Activated gamma-delta T cell (primary cell): ENCODE data around the gene TMEM82.

Experiments used
- DNase-seq: peaks from one replicate; lab custom pipeline; 2025; lab: John Stamatoyannopoulos, UW

Gene TMEM82

GRCh38 chr1:15720861-15721260 is 21.4 kb upstream of the TMEM82 start:
- DNase-seq: no peak

- DNase-seq: no peak
These were observed 19.9 kb upstream of the TMEM82 start for GRCh38 chr1:15722411-15722810.

- no peak for DNase-seq
These were observed 19.3 kb upstream of the TMEM82 start for GRCh38 chr1:15722836-15723532.

- no peak for DNase-seq
These were observed 18.6 kb upstream of the TMEM82 start for GRCh38 chr1:15723631-15724246.

GRCh38 chr1:15724949-15725880 is 17.1 kb upstream of the TMEM82 start:
- DNase-seq: no peak

GRCh38 chr1:15726508-15726907 is 15.8 kb upstream of the TMEM82 start:
- DNase-seq: no peak

- DNase-seq: no peak
These were observed 15.3 kb upstream of the TMEM82 start for GRCh38 chr1:15727021-15727420.

GRCh38 chr1:15727424-15727823 is 14.9 kb upstream of the TMEM82 start:
- no peak for DNase-seq

GRCh38 chr1:15727866-15728534 is 14.3 kb upstream of the TMEM82 start:
- no peak for DNase-seq

GRCh38 chr1:15728937-15729657 is 13.2 kb upstream of the TMEM82 start:
- no peak for DNase-seq

- no peak for DNase-seq
These were observed 11.9 kb upstream of the TMEM82 start for GRCh38 chr1:15730423-15730822.

GRCh38 chr1:15730936-15731335 is 11.4 kb upstream of the TMEM82 start:
- DNase-seq: no peak

GRCh38 chr1:15731735-15732685 is 10.3 kb upstream of the TMEM82 start:
- DNase-seq: no peak

GRCh38 chr1:15732686-15733081 is 9.6 kb upstream of the TMEM82 start:
- no peak for DNase-seq

- no peak for DNase-seq
These were observed 9.0 kb upstream of the TMEM82 start for GRCh38 chr1:15733218-15733725.

GRCh38 chr1:15733726-15734226 is 8.5 kb upstream of the TMEM82 start:
- DNase-seq: no peak

- DNase-seq: no peak
These were observed 8.0 kb upstream of the TMEM82 start for GRCh38 chr1:15734296-15734695.

GRCh38 chr1:15734901-15735300 is 7.4 kb upstream of the TMEM82 start:
- DNase-seq: no peak

- DNase-seq: no peak
These were observed 6.8 kb upstream of the TMEM82 start for GRCh38 chr1:15735304-15736037.
